HG02970 (cell line): ENCODE results near the gene DPP10.

ENCODE experiments used
- ATAC-seq: cut with Tn5 transposase; IDR thresholded peaks from one replicate; pipeline ENCODE4 v1.9.1; 2021; ENCODE audit warnings: mild to moderate bottlenecking, moderate library complexity, moderate number of reproducible peaks; ENCODE audit not compliant: unreplicated experiment, low FRiP score

DPP10 gene

GRCh38 chr2:114579542-114579941 lies 137.1 kb downstream of the DPP10 start:
- ATAC-seq = no peak

GRCh38 chr2:114580691-114581090 lies 138.2 kb downstream of the DPP10 start:
- no peak for ATAC-seq

GRCh38 chr2:114598329-114598728 lies 155.9 kb downstream of the DPP10 start:
- ATAC-seq = no peak

GRCh38 chr2:114609203-114609602 lies 166.8 kb downstream of the DPP10 start:
- no peak for ATAC-seq

GRCh38 chr2:114609801-114610200 lies 167.4 kb downstream of the DPP10 start:
- no peak for ATAC-seq

GRCh38 chr2:114610677-114611076 lies 168.2 kb downstream of the DPP10 start:
- ATAC-seq = no peak

- no peak for ATAC-seq
Measured at GRCh38 chr2:114614592-114614991, 172.2 kb downstream of the DPP10 start.

GRCh38 chr2:114628481-114628880 lies 186.0 kb downstream of the DPP10 start:
- no peak for ATAC-seq

- no peak for ATAC-seq
Measured at GRCh38 chr2:114631146-114631545, 188.7 kb downstream of the DPP10 start.

GRCh38 chr2:114642166-114642770 lies 199.8 kb downstream of the DPP10 start:
- ATAC-seq = no peak

GRCh38 chr2:114642988-114643553 lies 200.6 kb downstream of the DPP10 start:
- ATAC-seq = no peak

GRCh38 chr2:114651933-114652332 lies 209.5 kb downstream of the DPP10 start:
- ATAC-seq = no peak

GRCh38 chr2:114659880-114660279 lies 217.4 kb downstream of the DPP10 start:
- ATAC-seq = no peak

GRCh38 chr2:114661971-114662939 lies 219.8 kb downstream of the DPP10 start:
- ATAC-seq = no peak

- ATAC-seq = no peak
Measured at GRCh38 chr2:114668415-114668814, 226.0 kb downstream of the DPP10 start.

- ATAC-seq = no peak
Measured at GRCh38 chr2:114683251-114683650, 240.8 kb downstream of the DPP10 start.

- no peak for ATAC-seq
Measured at GRCh38 chr2:114684403-114684802, 242.0 kb downstream of the DPP10 start.

GRCh38 chr2:114685102-114685501 lies 242.7 kb downstream of the DPP10 start:
- ATAC-seq = no peak

GRCh38 chr2:114688241-114688640 lies 245.8 kb downstream of the DPP10 start:
- no peak for ATAC-seq

- no peak for ATAC-seq
Measured at GRCh38 chr2:114698520-114698919, 256.1 kb downstream of the DPP10 start.

- no peak for ATAC-seq
Measured at GRCh38 chr2:114699423-114699944, 257.0 kb downstream of the DPP10 start.
